ENCODE data around the gene FABP1.
A peak's percentile ranks its signal among the peaks of the same experiment; 100 is the strongest.

The FABP1 gene

DNA sequence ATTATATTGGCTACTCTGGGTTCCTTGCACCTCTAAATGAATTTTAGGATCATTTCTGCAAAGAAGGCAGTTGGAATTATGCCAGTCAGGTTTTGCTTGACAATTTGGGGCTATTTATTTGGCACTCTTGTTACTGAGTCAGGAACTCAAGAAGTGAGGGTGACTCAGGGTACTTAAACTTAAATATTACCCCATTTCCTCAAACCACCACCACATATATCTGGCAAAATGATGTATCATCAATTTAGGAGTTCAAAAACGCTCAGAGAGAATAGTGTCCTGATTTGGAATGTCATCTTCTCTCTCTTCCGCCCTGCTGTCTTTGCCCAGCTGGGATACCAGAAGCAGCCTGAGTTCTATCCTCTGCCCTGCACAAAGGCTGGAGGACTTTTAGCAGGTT is 39.9 kb upstream of the FABP1 start:
- TF ChIP-seq, protein P1, sequence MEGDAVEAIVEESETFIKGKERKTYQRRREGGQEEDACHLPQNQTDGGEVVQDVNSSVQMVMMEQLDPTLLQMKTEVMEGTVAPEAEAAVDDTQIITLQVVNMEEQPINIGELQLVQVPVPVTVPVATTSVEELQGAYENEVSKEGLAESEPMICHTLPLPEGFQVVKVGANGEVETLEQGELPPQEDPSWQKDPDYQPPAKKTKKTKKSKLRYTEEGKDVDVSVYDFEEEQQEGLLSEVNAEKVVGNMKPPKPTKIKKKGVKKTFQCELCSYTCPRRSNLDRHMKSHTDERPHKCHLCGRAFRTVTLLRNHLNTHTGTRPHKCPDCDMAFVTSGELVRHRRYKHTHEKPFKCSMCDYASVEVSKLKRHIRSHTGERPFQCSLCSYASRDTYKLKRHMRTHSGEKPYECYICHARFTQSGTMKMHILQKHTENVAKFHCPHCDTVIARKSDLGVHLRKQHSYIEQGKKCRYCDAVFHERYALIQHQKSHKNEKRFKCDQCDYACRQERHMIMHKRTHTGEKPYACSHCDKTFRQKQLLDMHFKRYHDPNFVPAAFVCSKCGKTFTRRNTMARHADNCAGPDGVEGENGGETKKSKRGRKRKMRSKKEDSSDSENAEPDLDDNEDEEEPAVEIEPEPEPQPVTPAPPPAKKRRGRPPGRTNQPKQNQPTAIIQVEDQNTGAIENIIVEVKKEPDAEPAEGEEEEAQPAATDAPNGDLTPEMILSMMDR (conservative IDR thresholded peaks at IDR 0.05) = no peak
- TF ChIP-seq ZFX (IDR thresholded peaks at IDR 0.05) = no peak
- no peak overlapping the region for H3K27ac ChIP-seq

DNA sequence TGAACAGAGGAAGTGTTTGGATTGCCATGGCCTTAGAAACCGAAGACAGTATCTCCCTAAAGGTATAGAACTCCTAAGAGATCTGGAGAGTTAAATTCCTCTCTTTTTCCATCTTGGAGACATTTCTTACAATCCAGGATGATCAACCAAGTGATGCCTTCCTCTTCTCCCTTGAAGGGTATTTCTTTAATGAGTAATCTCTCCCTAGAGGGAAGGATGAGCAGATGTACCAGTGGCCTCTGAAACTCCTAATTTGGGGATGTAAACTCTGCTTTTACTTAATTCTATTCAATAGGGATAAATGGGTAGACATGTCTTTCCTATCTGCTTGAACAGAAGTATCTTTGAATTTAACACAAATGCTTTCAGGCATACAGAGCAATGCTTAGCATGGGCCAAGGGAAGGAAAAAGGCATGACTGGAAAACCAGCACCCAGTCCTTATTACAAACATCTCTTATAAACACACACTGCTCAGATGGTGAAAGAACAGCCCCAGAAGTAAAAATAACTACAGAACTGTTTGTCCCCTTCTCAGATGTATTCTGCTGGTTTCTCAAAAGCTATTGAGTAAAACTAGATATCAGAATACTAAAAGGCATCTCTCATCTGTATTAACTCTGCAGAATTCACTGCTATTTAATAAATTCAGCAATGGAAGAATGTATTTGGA is 37.6 kb upstream of the FABP1 start:
- TF ChIP-seq, protein P1 (conservative IDR thresholded peaks at IDR 0.05) = no peak
- no peak for TF ChIP-seq ZFX (IDR thresholded peaks at IDR 0.05)
- H3K27ac ChIP-seq = no peak overlapping the region

DNA sequence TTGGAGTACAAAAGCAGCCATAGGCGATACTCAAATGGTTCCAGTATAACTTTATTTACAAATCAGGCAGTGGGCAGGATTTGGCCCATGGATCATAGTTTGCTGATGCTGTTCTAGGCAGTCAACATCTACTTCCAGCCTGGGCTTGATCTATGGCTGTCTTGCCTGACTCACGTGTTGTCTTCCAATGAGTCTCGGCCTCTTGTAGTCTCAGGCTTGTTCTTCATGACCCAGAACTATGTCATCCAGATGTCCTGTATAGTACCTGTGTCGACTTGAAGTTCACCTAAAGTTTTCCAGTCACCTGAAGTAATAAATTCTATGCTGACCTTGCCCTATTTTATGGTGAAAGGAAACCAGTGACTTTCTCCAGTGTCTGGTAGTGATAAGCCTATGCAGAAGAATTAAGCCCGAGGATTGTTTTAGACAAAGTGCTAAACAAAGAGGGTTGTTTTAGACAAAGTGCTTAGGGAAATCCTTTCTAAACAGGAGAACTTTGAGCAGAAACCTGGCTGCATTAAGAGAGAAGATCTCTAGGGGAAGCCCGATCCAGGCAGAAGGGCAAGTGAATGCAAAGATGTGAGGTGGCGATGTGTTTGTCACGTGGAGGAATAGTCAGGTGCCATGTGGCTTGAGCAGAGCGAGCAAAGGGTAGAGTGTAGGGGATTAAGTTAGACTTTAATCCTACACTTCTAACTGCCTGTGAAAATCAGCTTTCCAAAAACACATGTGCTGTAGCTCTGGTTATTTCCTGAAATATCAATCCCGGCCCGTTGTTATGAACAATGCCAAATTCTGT is 33.8 kb upstream of the FABP1 start:
- H3K27ac ChIP-seq = no peak overlapping the region
- TF ChIP-seq ZFX (IDR thresholded peaks at IDR 0.05) = no peak
- TF ChIP-seq, protein P1 (conservative IDR thresholded peaks at IDR 0.05) = no peak

DNA sequence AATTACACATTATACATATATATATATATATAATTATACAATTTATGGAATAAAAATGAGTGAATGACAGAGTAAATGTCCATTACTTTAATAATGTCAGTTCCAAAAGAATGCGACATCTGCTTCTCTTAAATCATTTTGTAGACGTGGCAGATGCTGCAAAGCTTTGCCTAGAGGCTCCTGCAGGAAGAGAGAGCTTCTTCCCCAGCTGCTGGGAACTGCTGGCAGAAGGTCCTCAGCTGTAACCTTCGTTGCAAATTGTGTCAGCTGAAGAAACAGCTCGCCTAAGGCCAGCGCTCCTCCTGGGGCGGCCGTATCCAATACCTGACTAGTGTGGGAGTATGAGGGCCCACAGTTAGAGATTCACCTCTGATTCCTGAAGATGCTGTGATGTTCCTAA is 32.7 kb upstream of the FABP1 start:
- H3K27ac ChIP-seq = no peak overlapping the region
- no peak for TF ChIP-seq ZFX (IDR thresholded peaks at IDR 0.05)
- TF ChIP-seq, protein P1 (conservative IDR thresholded peaks at IDR 0.05) = no peak

DNA sequence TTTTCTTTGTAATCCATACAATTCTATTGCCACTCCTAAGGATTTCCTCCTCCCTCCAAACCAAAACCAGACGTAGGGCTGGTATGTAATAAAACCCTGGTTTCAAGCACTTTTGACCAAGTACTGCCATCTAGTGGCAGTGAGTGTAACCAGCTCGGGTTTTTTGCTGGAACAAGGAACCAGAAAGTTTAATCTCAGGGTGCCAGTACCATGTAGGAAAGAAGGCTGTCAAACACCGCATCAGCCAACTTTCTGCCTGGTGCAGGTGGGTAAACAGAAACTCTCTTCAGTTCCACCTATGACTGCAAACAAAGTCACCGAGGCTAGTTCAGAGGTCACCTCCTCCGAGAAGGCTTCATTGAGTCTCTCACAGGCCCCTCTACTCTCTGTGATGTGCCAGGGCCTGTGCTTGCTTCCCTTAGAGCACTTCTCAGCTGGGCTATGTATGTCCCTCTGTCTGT is 32.1 kb upstream of the FABP1 start:
- TF ChIP-seq ZFX (IDR thresholded peaks at IDR 0.05) = no peak
- TF ChIP-seq, protein P1 (conservative IDR thresholded peaks at IDR 0.05) = peak; percentile 82
- no peak overlapping the region for H3K27ac ChIP-seq

DNA sequence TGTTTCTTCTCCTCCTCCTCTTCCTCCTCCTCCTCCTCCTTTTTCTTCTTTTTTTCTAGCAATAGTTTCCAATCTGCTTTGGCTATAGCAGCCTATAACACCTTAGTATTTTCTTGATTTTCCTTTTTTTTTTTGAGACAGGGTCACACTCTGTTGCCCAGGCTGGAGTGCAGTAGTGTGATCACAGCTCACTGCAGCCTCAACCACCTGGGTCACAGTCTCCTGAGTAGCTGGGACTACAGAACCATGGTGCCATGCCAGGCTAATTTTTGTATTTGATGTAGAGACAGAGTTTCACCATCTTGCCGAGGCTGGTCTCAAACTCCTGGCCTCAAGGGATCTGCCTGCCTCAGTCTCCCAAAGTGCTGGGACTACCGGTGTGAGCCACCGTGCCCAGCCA is 31.6 kb upstream of the FABP1 start:
- no peak overlapping the region for H3K27ac ChIP-seq
- TF ChIP-seq ZFX (IDR thresholded peaks at IDR 0.05) = no peak
- TF ChIP-seq, protein P1 (conservative IDR thresholded peaks at IDR 0.05) = no peak

DNA sequence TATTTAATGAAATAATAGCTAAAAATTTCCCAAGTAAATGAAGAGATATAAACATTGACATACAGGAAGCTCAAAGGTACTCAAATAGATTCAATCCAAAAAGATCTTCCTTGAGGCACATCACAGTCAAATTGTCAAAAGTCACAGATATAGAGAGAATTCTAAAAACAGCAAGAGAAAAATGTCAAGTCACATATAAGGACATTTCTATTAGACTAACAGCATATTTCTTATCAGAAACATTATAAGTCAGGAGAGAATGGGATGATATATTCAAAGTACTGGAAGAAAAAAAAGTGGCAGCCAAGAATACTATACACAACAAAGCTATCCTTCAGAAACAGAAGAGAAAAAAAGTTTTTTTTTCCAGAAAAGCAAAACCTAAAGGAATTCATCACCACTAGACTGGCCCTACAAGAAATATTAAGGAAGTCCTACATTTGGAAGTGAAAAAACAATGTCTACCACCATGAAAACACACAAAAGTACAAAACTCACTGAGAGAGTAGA is 21.1 kb upstream of the FABP1 start:
- TF ChIP-seq, protein P1 (conservative IDR thresholded peaks at IDR 0.05) = no peak
- TF ChIP-seq ZFX (IDR thresholded peaks at IDR 0.05) = no peak
- no peak overlapping the region for H3K27ac ChIP-seq
